Kidney epithelial cell (primary cell): ENCODE results near the gene SH2D1B. TPM values are rescaled to one million over a fixed set of nuclear protein-coding genes. Genes with fewer than 3 reads are reported as not detected.

ENCODE experiments used
- DNase-seq: peaks from one replicate; pipeline ENCODE4 v3.0.0-alpha.2; 2010; ENCODE audit warnings: low read depth
- H3K27me3 ChIP-seq: 2 replicates; pipeline ENCODE4 v1.6.0; 2011; ENCODE audit warnings: low read length; ENCODE audit not compliant: control insufficient read depth, insufficient read depth
- H3K36me3 ChIP-seq: 2 replicates; pipeline ENCODE4 v1.5.1; 2011; ENCODE audit warnings: low read length; ENCODE audit not compliant: control insufficient read depth, insufficient read depth
- H3K4me3 ChIP-seq: 2 replicates; pipeline ENCODE4 v1.5.1; 2011; ENCODE audit warnings: low read depth, mild to moderate bottlenecking, control low read depth, low read length
- total RNA-seq: library from RNA; depleted of rRNA; stranded (reverse); fragments of >200 nt; gene quantifications from 2 replicates; pipeline ENCODE4 v1.2.3, GENCODE V29; 2015
- TF ChIP-seq, protein P1 (sequence below): IDR thresholded peaks from 2 replicates; pipeline ENCODE4 v1.5.1; 2011; ENCODE audit warnings: mild to moderate bottlenecking, moderate library complexity, low read length, control low read depth, inconsistent platforms; ENCODE audit not compliant: insufficient read depth, poor library complexity, severe bottlenecking

SH2D1B gene
- total RNA-seq, 1 donor from 2014 or later: not detected

DNA sequence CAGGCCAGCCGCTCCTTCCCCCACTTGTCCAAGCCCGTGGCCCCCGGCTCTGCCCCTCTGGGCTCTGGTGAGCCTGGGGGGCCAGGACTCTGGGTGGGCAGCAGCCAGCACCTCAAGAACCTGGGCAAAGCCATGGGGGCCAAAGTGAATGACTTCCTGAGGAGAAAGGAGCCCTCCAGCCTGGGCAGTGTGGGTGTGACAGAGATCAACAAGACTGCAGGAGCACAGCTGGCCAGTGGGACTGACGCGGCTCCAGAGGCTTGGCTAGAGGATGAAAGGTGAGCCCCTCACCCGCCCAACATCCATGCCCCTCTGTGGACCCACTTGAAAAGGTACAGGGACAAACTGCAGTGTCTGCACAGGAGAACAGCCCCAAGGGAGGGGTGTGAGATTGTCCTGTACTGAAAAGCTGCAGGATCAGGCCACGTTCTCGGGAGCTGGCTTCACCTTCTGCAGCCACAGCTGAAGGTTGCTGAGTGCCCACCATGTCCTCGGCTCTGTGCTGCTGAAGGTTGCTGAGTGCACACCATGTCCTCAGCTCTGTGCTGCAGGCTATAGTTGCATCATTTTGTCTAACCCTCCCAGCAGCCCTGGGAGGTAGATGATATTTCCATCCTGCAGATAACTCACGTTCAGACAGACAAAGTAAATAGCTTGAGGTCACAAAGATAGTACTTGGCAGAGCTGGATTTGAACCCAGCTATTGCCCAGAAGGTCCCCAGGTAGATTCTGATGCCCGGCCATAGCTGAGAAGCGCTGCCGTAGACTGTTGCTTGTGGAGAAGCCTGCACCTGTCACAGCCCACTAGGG, 29.8 kb downstream of the SH2D1B start:
- DNase-seq: no peak
- Histone ChIP-seq H3K27me3 (no peaks in the 10 kb centered on the region), H3K36me3 (peaks cover 3% of the 10 kb centered on the region), H3K4me3 (no peak overlapping the region)
- TF ChIP-seq, protein P1, sequence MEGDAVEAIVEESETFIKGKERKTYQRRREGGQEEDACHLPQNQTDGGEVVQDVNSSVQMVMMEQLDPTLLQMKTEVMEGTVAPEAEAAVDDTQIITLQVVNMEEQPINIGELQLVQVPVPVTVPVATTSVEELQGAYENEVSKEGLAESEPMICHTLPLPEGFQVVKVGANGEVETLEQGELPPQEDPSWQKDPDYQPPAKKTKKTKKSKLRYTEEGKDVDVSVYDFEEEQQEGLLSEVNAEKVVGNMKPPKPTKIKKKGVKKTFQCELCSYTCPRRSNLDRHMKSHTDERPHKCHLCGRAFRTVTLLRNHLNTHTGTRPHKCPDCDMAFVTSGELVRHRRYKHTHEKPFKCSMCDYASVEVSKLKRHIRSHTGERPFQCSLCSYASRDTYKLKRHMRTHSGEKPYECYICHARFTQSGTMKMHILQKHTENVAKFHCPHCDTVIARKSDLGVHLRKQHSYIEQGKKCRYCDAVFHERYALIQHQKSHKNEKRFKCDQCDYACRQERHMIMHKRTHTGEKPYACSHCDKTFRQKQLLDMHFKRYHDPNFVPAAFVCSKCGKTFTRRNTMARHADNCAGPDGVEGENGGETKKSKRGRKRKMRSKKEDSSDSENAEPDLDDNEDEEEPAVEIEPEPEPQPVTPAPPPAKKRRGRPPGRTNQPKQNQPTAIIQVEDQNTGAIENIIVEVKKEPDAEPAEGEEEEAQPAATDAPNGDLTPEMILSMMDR: no peak

DNA sequence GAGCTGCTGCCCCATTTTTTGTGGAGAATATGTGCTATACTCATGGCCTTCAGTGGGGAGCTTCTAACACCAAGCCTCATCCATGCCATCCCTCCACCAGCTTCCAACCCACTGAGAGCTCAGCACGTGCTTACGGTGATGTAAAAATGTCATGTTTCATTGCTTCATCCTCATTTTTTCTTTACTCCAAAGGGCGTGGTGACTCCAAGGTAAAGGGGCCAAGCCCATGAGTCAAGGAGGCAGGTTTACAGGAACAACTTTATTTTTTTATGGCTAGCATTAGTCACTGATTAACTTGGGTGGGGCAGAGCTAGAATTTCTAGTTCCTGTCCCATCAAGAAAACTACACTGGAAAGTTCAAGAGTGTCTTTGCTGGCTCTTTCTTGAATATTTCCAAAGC, 30.6 kb downstream of the SH2D1B start, which contains the start of gene C1orf226:
Gene C1orf226 (plus strand): TSS at position 346 of the 400 bp plus-strand sequence. CDS start 174 bp downstream, outside the sequence.
- DNase-seq: peak; percentile 51
- TF ChIP-seq, protein P1: no peak
- peaks cover 3% of the 10 kb centered on the region for H3K36me3 ChIP-seq
- no peaks in the 10 kb centered on the region for H3K27me3 ChIP-seq
- H3K4me3 ChIP-seq: no peak within 1 kb of the TSS

DNA sequence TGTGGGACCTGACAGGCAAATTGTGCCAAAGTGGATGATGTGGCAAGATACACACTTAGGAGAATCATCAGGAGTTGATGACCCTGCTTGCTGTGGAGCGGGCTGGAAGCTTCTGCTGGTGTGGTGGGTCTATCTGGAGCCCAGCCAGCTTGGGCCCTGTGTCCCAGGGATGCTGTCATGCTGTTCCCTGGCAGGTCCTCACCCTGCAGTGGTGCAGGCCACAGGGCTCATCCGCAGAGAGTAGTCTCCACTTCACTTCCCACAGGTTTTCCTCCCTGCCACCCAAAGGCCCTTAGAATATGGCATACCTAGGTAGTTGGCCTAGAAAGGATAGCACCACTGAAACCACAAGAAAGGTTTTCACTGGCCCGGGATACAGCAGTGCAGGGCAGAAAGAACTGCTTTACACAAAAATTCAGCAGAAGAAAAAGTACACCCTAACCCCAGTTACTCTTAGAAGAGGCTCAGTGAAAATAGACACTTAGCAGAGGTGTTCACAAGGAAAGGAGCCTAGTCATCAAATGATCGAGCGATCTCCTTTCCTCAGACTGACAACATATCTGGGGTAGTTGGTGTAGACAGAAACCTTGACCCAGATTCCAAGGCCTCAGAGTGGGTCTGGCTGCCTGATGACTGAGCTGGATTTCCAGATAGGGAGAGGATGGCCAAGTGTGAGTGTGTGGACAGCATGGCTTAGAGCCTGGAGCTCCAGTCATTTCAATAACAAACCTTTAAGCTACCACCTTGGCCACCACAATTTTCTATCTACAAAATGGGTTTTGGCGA, 31.7 kb downstream of the SH2D1B start:
- DNase-seq: no peak
- TF ChIP-seq, protein P1: no peak
- H3K27me3 ChIP-seq: no peaks in the 10 kb centered on the region
- peaks cover 2% of the 10 kb centered on the region for H3K36me3 ChIP-seq
- H3K4me3 ChIP-seq: no peak overlapping the region

DNA sequence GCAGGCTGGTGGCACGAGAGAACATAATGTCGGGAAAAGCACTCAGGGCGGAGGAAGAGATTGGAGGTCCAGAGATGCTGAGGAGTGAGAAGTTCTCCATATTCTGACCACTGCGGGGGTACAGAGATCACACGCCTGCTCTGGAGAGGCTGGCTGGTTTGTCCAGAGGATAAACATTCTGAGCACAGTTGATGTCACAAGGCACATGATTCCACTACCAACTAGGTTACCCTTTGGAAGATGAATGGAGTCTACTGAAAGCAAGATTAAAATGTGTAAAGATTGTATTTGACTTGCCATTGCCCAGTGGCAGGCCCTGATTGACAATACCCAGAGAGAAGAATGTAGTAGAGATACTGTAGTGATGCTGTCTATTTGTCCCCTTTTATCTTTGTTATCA, 35.2 kb downstream of the SH2D1B start, which contains the start of gene SPATA46:
Gene SPATA46 (minus strand): TSS at position 164 of the 400 bp plus-strand sequence. CDS start 64 bp downstream, at position 100.
- no peaks in the 10 kb centered on the region for H3K36me3 ChIP-seq
- no peaks in the 10 kb centered on the region for H3K27me3 ChIP-seq
- DNase-seq: no peak
- no peak within 1 kb of the TSS for H3K4me3 ChIP-seq
- TF ChIP-seq, protein P1: no peak

DNA sequence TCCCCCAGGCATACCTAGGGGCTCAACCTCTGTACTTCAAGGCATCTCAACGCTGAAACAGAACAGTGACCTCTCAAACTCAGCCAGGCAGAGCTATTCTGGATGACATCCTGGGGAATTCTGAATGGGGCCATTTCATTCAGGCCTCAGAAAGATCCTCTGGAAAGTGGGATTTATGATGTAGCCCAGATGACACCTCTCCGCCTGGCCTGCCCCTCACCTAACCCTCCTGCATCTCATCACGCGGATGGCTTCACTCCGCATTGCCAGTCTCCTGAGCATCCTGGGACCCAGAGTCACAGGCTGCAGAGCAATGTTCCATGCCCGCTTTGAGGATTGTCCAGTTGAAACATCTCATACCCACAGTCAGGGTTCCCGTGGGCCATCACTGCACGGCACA, 36.5 kb downstream of the SH2D1B start:
- Histone ChIP-seq H3K27me3 (no peaks in the 10 kb centered on the region), H3K4me3 (no peak overlapping the region), H3K36me3 (no peaks in the 10 kb centered on the region)
- DNase-seq: no peak
- TF ChIP-seq, protein P1: no peak
